ENCODE measurements around the gene TSPAN18.

- TF ChIP-seq CEBPB (IDR thresholded peaks at IDR 0.05; ENCODE audit: low read depth, low read length) (no peak), CREB1 (IDR thresholded peaks at IDR 0.05) (no peak), POLR2A (IDR thresholded peaks at IDR 0.05; ENCODE audit: control extremely low read depth in 1 of 2, low read depth in 2 of 2, low read length in 2 of 2) (no peak), CTCF (IDR thresholded peaks at IDR 0.05; ENCODE audit: control extremely low read depth in 1 of 3, insufficient read depth in 1 of 3, low read depth in 1 of 3, low read length in 3 of 3) (no peak), ATF3 (IDR thresholded peaks at IDR 0.05; ENCODE audit: insufficient read depth, low read depth, low read length) (no peak), TAF1 (IDR thresholded peaks at IDR 0.05; ENCODE audit: low read depth, low read length) (no peak), GABPA (IDR thresholded peaks at IDR 0.05; ENCODE audit: borderline replicate concordance, insufficient read depth, low read length) (no peak), E2F6 (IDR thresholded peaks at IDR 0.05) (no peak), SP4 (IDR thresholded peaks at IDR 0.05; ENCODE audit: low read length) (no peak), SP1 (IDR thresholded peaks at IDR 0.05; ENCODE audit: low read depth, low read length) (no peak), YY1 (IDR thresholded peaks at IDR 0.05; ENCODE audit: low read depth, low read length) (no peak), EZH2 (IDR thresholded peaks at IDR 0.05; ENCODE audit: low read depth, low read length, severe bottlenecking) (no peak), HDAC2 (IDR thresholded peaks at IDR 0.05; ENCODE audit: borderline replicate concordance in 1 of 2, low read depth in 2 of 2, low read length in 2 of 2) (no peak), CBX5 (IDR thresholded peaks at IDR 0.05; ENCODE audit: low read depth, low read length) (no peak)
These were observed 15.2 kb downstream of the TSPAN18 start for GRCh38 chr11:44741976-44742375.
